Breast epithelium (tissue), 3 donors: Measurements from ENCODE around the gene CMTM7.

Experiments used
- POLR2A ChIP-seq: fragments of 450-650 bp; IDR thresholded peaks from one replicate; pipeline ENCODE4 v1.6.1; 2016; ENCODE audit warnings: antibody characterized with exemption, mild to moderate bottlenecking, moderate library complexity
- TF ChIP-seq, protein P1 (sequence below), 3 donors: fragments of 450-650 bp; IDR thresholded peaks; one replicate each; pipeline ENCODE4 v1.5.1; 2016 to 2017; ENCODE audit warnings: antibody characterized with exemption in 3 of 3, mild to moderate bottlenecking in 3 of 3, moderate library complexity in 3 of 3

DNA sequence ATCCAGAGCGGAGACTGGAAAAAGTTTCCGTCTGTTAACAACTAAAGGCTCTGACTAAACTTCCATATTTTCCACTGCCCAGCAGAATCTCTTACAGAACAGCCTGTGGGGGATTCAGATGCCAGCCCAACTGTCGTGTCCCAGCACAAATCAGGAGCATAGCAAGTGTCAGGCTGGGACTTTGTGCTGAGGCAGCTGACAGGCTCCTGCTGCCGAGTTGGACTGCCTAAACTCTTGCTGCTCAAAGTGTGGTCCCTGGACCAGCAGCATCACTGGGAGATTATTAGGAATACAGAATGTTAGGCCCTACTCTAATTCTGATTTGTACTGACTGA is 31.2 kb upstream of the CMTM7 start:
- no peak for TF ChIP-seq POLR2A
- TF ChIP-seq, protein P1, sequence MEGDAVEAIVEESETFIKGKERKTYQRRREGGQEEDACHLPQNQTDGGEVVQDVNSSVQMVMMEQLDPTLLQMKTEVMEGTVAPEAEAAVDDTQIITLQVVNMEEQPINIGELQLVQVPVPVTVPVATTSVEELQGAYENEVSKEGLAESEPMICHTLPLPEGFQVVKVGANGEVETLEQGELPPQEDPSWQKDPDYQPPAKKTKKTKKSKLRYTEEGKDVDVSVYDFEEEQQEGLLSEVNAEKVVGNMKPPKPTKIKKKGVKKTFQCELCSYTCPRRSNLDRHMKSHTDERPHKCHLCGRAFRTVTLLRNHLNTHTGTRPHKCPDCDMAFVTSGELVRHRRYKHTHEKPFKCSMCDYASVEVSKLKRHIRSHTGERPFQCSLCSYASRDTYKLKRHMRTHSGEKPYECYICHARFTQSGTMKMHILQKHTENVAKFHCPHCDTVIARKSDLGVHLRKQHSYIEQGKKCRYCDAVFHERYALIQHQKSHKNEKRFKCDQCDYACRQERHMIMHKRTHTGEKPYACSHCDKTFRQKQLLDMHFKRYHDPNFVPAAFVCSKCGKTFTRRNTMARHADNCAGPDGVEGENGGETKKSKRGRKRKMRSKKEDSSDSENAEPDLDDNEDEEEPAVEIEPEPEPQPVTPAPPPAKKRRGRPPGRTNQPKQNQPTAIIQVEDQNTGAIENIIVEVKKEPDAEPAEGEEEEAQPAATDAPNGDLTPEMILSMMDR (IDR thresholded peaks at IDR 0.05), result no peak
